IPS-18a (cell line): ENCODE results near the gene NTNG1.

Experiments
- H3K27ac ChIP-seq: one replicate; pipeline ENCODE4 v1.5.1; 2013; ENCODE audit warnings: low read length
- H3K27me3 ChIP-seq: one replicate; pipeline ENCODE4 v1.6.1; 2013; ENCODE audit warnings: mild to moderate bottlenecking, low read length; ENCODE audit not compliant: control insufficient read depth, insufficient read depth
- H3K36me3 ChIP-seq: one replicate; pipeline ENCODE4 v1.6.1; 2013; ENCODE audit warnings: low read depth, low read length; ENCODE audit not compliant: control insufficient read depth
- H3K4me1 ChIP-seq: one replicate; pipeline ENCODE4 v1.6.1; 2013; ENCODE audit warnings: low read depth, low read length; ENCODE audit not compliant: control insufficient read depth
- H3K4me3 ChIP-seq: one replicate; pipeline ENCODE4 v1.5.1; 2013; ENCODE audit warnings: low read length
- H3K9ac ChIP-seq: one replicate; pipeline ENCODE4 v1.6.1; 2013; ENCODE audit warnings: mild to moderate bottlenecking, low read length, moderate library complexity
- H3K9me3 ChIP-seq: one replicate; pipeline ENCODE4 v1.6.1; 2013; ENCODE audit warnings: low read depth, low read length; ENCODE audit not compliant: control insufficient read depth

Gene NTNG1

DNA sequence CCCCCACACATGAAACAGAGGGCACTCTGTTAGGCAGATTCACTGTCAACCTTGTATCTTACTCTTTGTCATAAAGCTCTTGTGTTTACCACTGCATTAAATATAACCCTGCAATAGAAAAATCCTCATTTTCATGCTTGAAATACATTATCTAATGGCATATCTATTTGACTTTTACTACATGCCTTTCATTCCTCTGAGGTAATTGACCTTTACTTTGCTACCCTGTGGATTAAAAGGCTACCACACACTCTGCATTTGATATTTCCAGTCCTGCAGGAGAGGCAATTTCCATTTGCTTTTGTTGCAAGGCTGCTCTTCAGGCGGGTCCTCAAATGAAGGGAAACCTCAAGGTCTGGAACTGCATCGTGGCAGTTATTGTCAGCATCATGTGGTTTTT lies 238.0 kb downstream of the NTNG1 start:
- H3K4me1 ChIP-seq: peaks cover 4% of the 10 kb centered on the region
- H3K27ac ChIP-seq: no peak overlapping the region
- H3K36me3 ChIP-seq: no peaks in the 10 kb centered on the region
- H3K4me3 ChIP-seq: no peak overlapping the region
- no peak overlapping the region for H3K9ac ChIP-seq
- H3K27me3 ChIP-seq: no peaks in the 10 kb centered on the region
- H3K9me3 ChIP-seq: no peaks in the 10 kb centered on the region

DNA sequence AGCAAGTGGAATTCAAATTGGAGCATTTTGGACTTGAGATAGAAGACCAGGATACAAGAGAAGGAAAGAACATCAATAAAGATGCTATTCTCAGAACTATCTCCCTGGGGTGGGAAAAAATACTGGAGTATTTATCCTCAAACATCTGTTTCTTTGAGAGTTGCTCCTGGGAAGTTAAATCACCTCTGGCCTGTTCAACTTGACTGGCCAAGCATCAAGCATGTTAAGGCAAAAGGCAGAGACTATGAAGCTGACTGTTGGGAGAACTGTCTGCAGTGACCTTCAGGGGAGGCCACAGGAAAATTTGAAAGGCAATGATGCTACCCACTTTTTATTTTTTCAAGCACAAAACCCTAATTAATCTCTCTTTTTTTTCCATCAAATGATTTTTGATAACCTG lies 239.0 kb downstream of the NTNG1 start:
- no peak overlapping the region for H3K4me3 ChIP-seq
- no peaks in the 10 kb centered on the region for H3K27me3 ChIP-seq
- H3K27ac ChIP-seq: no peak overlapping the region
- H3K9ac ChIP-seq: no peak overlapping the region
- no peaks in the 10 kb centered on the region for H3K9me3 ChIP-seq
- H3K36me3 ChIP-seq: no peaks in the 10 kb centered on the region
- peaks cover 7% of the 10 kb centered on the region for H3K4me1 ChIP-seq

DNA sequence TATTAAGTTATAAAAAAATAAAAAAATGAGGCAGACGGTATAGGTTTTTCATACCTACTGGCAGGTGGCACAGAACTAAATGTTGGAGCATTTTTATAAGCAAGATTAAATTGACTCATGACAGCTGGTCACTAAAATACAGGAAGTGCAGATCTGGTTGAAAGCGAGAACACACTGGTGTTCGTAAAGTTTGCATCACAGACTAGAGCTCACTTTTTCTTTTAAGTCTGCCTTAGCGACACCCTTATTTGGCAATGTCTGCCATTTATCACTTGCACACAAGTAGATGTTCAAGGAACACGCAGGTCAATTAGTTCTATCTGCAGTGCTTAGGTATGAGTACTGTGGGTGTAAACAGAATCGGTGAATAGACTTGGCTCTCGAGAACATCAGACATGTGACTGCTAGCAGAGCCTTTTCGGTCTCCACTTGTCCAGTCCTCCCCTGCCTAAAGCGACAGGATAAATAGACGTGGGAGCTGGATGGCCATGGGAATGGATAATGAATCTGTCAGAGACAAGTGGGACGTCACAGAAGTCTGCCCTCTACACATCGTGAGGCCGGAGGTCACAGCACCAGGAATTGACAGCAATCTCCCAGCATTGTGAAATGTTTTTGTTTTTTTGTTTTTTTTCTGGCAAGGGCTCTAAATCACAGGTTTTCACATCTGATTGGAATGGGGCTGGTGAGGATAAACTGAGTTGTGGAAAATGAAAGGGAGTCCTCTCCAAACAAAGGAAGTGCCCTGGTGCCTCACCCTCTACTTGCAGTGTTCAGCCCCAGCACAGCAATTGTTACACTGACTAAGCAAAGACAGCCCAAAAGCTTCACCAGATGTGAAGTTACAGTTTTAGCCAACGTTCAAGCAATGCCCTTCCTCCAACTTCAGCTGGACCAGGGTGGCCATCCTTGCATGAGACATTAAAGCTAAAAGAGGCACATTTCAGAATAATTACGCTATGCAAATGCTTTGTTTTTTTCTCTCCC lies 248.9 kb downstream of the NTNG1 start:
- Histone ChIP-seq H3K9ac (no peak overlapping the region), H3K27ac (no peak overlapping the region), H3K9me3 (no peaks in the 10 kb centered on the region), H3K4me1 (peaks cover 3% of the 10 kb centered on the region), H3K36me3 (no peaks in the 10 kb centered on the region), H3K27me3 (no peaks in the 10 kb centered on the region), H3K4me3 (no peak overlapping the region)

DNA sequence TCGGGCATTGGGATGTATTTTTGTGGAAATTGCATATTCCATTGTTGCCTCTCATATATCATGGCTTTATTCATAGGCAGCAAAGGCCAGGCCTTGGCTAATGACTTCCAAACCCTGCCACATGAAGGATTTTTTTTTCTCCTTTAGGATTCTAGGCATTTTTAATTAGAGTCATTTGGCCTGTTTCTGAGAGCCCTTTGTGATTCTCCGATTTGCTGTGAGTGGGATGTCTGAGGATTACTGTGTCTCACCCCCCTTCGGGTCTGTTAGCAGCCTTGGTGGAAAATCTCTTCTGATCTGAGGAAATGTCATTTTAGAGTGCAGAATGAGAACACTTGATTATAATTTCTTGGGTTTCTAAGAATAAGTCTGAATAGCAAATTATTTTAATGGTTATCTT lies 253.5 kb downstream of the NTNG1 start:
- Histone ChIP-seq H3K27me3 (no peaks in the 10 kb centered on the region), H3K9ac (no peak overlapping the region), H3K4me3 (no peak overlapping the region), H3K4me1 (peaks cover 10% of the 10 kb centered on the region), H3K9me3 (no peaks in the 10 kb centered on the region), H3K36me3 (no peaks in the 10 kb centered on the region), H3K27ac (no peak overlapping the region)

DNA sequence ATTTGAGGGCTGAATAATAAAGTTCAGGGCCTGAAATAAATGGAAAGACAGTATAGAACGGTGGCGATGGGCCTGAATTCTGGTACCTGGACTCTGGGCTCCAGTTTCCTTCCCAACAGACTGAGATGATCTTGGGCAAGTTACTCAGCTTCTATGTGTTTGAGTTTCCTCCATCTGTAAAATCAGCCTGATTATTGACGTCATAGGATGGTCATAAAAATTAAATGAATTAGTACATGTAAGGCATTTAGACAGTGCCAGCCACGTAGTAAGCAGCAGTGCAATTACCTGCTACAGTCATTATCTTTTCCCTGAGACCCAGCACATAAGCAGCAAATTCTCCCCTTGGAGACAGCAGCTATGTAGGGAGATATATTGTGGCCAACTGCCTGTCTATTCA lies 260.9 kb downstream of the NTNG1 start:
- H3K27me3 ChIP-seq: no peaks in the 10 kb centered on the region
- no peak overlapping the region for H3K9ac ChIP-seq
- no peaks in the 10 kb centered on the region for H3K9me3 ChIP-seq
- H3K27ac ChIP-seq: no peak overlapping the region
- no peak overlapping the region for H3K4me3 ChIP-seq
- no peaks in the 10 kb centered on the region for H3K4me1 ChIP-seq
- H3K36me3 ChIP-seq: no peaks in the 10 kb centered on the region

DNA sequence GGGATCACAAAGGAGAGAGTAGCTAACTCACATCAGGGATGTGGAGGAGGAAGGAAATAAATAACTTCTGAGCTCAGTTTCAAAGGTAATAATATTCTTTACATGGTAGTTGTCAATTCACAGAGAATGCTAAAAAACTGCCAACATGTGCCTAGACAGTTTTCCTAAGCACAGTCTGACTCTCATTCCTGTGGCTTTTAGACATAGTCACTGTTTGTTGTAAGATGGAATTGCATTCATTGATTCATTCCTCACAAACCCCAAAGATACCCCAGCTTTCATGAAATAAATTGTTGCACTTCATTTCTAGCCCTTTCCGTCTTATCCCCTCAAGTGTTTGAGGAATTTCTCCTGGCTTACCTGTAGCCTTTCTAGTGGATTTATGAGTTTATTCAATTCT lies 263.9 kb downstream of the NTNG1 start:
- H3K27ac ChIP-seq: no peak overlapping the region
- no peaks in the 10 kb centered on the region for H3K9me3 ChIP-seq
- H3K9ac ChIP-seq: no peak overlapping the region
- H3K36me3 ChIP-seq: no peaks in the 10 kb centered on the region
- H3K27me3 ChIP-seq: no peaks in the 10 kb centered on the region
- H3K4me1 ChIP-seq: no peaks in the 10 kb centered on the region
- no peak overlapping the region for H3K4me3 ChIP-seq

DNA sequence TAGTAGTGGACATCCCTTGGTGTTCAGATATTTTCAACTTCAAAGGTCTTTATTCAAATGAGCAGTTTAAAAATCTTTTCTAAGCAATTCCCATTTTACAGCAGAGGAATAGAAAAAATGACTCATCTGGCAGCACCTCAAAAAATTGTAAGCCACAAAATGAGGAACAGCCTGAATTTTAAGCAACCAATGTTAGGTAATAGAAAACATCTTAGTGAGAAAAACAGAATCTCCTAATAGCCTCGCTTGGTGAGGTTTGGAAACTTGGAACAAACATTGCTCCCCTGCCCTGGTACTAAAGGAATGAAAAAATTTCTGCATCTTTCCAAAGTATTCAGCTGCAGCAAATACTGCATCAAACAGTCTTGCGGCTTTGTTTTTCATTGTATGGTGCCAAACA lies 264.4 kb downstream of the NTNG1 start:
- Histone ChIP-seq H3K27me3 (no peaks in the 10 kb centered on the region), H3K36me3 (no peaks in the 10 kb centered on the region), H3K9me3 (no peaks in the 10 kb centered on the region), H3K4me3 (no peak overlapping the region), H3K27ac (no peak overlapping the region), H3K4me1 (no peaks in the 10 kb centered on the region), H3K9ac (no peak overlapping the region)

DNA sequence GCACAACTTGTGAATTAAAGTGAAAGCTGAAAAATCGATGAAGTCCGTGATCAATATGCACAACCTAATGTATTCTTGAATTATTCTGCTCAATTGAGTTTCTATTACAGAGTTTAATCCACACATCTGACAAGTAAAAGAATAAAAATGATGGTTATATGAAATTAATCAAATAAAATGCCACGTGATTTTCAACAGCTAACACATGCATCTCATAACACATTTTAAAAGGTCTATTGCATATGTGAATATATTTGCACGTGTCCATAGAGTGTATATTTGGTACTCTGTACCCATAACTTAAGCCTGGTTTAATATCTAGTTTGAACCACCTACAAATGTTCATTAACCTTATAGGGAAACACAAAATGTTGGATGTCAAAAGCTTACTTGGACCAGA lies 266.2 kb downstream of the NTNG1 start:
- no peaks in the 10 kb centered on the region for H3K27me3 ChIP-seq
- H3K4me3 ChIP-seq: no peak overlapping the region
- no peaks in the 10 kb centered on the region for H3K9me3 ChIP-seq
- no peaks in the 10 kb centered on the region for H3K4me1 ChIP-seq
- no peaks in the 10 kb centered on the region for H3K36me3 ChIP-seq
- H3K27ac ChIP-seq: no peak overlapping the region
- no peak overlapping the region for H3K9ac ChIP-seq

DNA sequence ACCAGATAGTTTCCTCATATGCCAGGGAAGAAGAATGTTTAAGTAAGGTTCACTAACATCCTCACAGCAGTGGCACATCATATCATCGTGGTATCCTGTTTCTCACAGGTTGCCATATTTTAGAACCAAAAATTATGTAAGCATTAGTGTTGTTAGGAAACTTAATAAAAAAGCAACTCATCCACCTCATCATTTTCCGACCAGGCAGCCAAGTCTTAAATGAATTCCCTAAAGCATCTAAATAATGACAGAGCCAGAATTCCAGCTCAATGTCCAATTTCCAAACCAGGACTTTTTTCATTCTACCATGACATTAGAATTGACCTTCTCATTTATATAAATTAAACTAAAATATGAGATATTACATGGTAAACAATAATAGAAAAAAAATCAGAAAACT lies 272.7 kb downstream of the NTNG1 start:
- H3K27ac ChIP-seq: no peak overlapping the region
- H3K9ac ChIP-seq: no peak overlapping the region
- H3K4me1 ChIP-seq: no peaks in the 10 kb centered on the region
- H3K9me3 ChIP-seq: no peaks in the 10 kb centered on the region
- no peaks in the 10 kb centered on the region for H3K36me3 ChIP-seq
- no peaks in the 10 kb centered on the region for H3K27me3 ChIP-seq
- no peak overlapping the region for H3K4me3 ChIP-seq

DNA sequence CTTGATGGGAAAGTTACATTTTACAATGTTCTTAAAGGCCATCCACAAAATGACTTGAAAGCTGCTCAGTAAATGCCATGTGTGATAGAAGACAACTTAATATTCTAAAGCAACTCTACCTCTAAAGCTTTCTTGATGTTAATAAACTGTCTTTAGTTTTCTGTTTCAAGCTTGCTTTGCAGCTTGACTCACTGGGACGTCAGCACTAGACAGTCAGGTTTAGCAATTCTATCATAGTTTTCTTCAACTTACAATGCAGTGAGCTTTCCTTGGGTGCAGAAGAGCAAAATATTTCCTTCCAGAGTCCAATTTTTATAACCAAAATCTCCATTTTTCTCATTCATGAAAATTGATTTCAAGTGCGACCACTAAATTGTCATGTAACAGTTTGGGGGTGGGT lies 273.1 kb downstream of the NTNG1 start:
- Histone ChIP-seq H3K4me1 (no peaks in the 10 kb centered on the region), H3K4me3 (no peak overlapping the region), H3K27ac (no peak overlapping the region), H3K9ac (no peak overlapping the region), H3K27me3 (no peaks in the 10 kb centered on the region), H3K9me3 (no peaks in the 10 kb centered on the region), H3K36me3 (no peaks in the 10 kb centered on the region)

DNA sequence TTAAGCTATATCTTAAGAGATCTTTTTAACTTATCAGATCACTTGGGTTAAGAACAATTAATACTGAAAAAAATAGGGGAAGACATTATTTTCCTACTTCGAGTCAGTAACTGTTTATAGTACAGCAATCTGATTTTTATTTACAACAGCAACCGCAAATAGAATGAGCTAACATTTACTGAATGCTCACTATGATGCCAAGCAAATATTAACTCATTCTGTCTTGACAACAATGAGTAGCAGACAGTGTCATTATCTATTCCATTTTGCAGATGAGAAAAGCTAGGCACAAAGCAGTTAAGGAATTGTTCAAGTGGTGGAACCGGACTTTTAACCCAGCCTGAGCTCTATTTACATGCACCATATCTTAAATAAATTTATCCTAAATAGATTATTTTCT lies 273.7 kb downstream of the NTNG1 start:
- no peak overlapping the region for H3K27ac ChIP-seq
- no peak overlapping the region for H3K4me3 ChIP-seq
- H3K9me3 ChIP-seq: no peaks in the 10 kb centered on the region
- H3K4me1 ChIP-seq: no peaks in the 10 kb centered on the region
- no peak overlapping the region for H3K9ac ChIP-seq
- H3K36me3 ChIP-seq: no peaks in the 10 kb centered on the region
- no peaks in the 10 kb centered on the region for H3K27me3 ChIP-seq

DNA sequence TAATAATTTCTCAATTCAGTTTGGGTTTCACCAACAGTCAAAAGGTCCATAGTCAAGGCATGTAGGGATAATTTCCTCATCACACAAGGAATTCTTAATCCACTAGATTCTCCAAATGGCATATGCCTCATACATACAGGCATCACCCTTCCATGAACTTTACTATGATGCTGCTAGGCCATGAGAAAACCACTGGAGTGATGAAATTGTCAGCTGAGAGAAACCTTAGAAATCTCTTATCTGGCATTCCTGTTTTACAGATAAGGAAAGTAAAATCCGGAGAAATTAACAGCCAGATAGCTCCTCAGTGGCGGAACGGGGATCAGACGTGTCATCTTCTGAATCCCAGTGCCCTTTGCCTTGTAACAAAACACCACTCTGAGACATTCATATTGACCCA lies 274.4 kb downstream of the NTNG1 start:
- Histone ChIP-seq H3K9me3 (no peaks in the 10 kb centered on the region), H3K27ac (no peak overlapping the region)

More for the DNA sequence above, 274.4 kb downstream of the NTNG1 start:
- no peak overlapping the region for H3K4me3 ChIP-seq
- no peaks in the 10 kb centered on the region for H3K36me3 ChIP-seq
- H3K4me1 ChIP-seq: peaks cover 7% of the 10 kb centered on the region
- H3K9ac ChIP-seq: no peak overlapping the region
- no peaks in the 10 kb centered on the region for H3K27me3 ChIP-seq
